MM.1S (cell line): ENCODE results near the gene UGT2B15.

Source experiments
- EZH2 ChIP-seq: fragments of 300-600 bp; sonication (generic); optimal IDR thresholded peaks from 2 replicates; pipeline ENCODE3; 2017; ENCODE audit warnings: low read depth, mild to moderate bottlenecking, antibody characterized with exemption, low read length, mixed read lengths
- EZH2phosphoT487 ChIP-seq: fragments of 300-600 bp; sonication (generic); IDR thresholded peaks from 2 replicates; pipeline ENCODE4 v1.6.1; 2018; ENCODE audit warnings: antibody characterized with exemption, low read length
- TF ChIP-seq, protein P1 (sequence below): fragments of 300-600 bp; sonication (generic); IDR thresholded peaks from 2 replicates; pipeline ENCODE4 v1.5.1; 2016; ENCODE audit warnings: antibody characterized with exemption, low read length, mixed read lengths

DNA sequence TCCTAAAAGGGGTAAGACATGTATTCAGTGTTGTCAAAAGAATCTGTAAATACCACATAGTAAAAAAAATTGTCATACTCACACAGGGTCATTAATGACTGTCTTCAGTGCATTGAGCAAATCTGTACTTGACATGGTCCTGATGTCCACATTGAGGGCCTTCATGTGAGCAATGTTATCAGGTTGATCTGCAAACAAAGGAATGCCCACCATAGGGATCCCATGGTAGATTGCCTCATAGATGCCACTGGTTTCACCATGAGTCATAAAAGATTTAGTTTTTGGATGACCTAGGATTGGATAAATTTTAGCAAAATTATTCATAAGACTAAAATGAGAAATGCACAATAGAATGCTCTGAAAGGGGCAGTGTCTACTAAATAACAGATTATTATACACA is 38.1 kb upstream of the UGT2B15 start:
- TF ChIP-seq, protein P1, sequence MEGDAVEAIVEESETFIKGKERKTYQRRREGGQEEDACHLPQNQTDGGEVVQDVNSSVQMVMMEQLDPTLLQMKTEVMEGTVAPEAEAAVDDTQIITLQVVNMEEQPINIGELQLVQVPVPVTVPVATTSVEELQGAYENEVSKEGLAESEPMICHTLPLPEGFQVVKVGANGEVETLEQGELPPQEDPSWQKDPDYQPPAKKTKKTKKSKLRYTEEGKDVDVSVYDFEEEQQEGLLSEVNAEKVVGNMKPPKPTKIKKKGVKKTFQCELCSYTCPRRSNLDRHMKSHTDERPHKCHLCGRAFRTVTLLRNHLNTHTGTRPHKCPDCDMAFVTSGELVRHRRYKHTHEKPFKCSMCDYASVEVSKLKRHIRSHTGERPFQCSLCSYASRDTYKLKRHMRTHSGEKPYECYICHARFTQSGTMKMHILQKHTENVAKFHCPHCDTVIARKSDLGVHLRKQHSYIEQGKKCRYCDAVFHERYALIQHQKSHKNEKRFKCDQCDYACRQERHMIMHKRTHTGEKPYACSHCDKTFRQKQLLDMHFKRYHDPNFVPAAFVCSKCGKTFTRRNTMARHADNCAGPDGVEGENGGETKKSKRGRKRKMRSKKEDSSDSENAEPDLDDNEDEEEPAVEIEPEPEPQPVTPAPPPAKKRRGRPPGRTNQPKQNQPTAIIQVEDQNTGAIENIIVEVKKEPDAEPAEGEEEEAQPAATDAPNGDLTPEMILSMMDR: no peak
- TF ChIP-seq EZH2 (no peak), EZH2phosphoT487 (no peak)
